ENCODE data around the gene CYB561.

Gene CYB561

DNA sequence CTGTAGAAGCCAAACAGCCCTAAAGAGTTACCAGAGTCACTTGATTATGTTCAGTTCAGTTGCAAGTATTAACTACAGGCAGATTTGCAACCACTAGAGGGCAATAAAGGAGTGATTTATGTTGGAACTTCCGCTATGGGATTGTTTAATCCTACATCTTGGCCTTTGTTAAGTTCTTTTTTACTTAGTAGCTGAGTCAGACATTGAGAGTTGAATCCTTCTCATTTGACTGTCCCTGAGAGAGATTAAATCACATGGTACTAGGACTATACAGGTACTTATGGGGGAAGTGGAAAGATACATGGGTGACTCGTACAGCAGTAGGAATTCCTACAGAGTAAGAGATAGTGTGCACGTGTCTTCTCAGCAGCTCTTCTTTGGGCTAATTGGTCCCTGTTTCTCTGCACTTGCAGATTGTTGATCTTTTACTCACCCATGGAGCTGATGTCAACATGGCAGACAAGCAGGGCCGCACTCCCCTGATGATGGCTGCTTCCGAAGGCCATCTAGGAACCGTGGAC lies 40.3 kb downstream of the CYB561 start:
- peak; percentile 35 for DNase-seq

DNA sequence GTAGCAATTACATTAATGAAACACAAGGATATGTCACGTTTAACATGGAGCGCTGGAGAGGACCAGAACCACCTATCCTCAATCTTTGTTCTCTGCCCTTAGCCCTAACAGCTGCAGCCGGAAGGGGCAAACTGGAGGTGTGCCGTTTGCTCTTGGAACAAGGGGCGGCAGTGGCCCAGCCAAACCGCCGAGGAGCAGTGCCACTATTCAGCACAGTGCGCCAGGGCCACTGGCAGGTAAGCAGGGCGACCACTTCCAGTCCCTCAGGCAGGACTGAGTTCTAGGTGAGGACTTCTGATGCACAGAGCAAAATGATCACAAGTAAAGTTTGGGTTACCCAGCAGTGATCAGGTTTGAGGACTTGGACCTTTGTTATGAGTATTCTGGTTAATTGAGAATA lies 41.1 kb downstream of the CYB561 start:
- no peak for DNase-seq

DNA sequence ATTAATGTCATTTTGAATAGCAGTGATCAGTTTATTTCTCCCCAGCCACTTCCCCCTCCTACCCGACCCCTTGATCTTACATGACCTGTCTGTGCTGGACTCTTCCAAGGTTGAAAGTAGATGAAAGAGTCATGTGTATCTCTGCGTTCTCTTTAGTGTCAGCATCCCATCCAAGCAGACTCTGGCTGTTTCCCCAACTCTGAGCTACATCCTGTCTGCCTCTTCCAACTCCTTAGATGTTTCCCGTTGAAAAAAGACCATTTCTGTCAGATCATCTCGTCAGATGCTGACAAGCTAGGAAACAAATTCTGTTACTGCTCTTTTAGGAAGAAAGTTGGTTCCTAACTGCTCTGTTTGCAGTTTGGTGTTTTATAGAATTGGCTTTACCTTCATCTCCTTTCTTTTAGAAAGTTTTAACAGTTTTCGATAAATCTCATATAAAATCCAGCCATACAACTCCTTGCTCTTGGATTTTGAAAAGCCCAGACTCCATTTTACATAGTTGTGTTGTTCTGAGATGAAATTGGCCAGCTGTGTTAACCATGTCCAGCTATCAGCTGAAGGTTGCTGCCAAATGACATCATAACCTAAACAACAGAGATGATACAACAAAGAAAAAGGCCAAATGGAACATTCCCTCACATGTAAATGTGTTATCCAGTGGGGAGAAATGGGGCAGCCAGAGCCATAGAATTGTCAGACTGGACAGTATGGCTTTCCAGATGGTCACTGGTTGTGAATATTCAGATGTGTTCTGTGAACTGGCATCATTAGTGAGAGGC lies 43.5 kb downstream of the CYB561 start:
- no peak for DNase-seq

DNA sequence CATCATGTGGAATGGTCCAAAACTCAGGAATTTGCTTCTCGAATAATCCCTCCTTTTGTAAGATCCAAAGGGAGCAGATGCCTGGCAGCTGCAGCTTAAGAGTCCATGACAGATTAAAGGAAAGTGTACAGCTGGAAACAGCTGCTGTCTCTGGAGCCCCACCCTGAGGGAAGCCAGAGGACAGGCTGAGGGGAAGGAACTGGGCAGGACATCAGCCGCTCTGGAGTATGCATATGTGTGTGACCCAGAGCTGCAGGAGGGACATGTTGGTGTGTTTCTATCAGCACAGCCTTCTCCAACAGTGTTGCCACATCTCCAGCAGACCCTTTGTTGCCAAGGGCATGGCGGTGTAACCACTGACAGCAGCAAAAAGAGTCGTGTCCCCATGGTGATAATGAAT lies 46.2 kb downstream of the CYB561 start:
- no peak for DNase-seq

DNA sequence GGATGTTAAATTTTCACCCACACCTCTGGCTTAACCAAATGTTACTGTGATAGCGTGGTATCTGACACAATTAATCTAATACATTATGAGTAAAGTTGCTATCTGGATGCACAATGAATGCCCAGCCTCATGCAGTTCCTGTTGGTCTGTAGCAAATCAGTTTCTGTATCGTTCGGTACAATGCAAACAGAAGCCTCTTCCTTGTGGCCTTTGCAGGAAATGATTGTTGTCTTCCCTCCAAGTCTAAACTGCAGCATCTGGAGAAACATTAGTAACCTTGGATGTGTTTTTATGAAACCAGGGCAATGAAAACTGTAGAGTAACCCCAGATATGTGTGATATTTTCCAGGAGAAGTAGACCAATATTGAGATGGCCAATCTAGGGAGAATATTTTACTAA lies 46.8 kb downstream of the CYB561 start:
- no peak for DNase-seq

DNA sequence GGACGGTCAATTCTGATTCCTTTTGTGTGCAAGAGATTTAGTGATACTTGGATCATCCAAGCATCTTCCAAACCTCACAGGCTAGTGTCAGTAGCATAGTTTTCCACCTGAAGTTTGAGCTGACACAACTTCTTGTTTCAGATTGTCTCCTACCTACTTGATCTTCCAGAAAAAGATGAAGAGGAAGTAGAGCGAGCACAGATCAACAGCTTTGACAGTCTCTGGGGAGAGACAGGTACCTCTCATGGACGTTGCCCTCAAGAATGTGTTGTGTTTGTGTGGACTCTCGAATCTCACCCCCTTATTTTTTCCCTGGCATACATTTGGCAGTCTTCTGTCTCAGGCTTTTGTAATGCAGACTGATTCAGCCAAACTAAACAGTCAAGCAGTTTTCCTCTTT lies 47.4 kb downstream of the CYB561 start:
- no peak for DNase-seq

DNA sequence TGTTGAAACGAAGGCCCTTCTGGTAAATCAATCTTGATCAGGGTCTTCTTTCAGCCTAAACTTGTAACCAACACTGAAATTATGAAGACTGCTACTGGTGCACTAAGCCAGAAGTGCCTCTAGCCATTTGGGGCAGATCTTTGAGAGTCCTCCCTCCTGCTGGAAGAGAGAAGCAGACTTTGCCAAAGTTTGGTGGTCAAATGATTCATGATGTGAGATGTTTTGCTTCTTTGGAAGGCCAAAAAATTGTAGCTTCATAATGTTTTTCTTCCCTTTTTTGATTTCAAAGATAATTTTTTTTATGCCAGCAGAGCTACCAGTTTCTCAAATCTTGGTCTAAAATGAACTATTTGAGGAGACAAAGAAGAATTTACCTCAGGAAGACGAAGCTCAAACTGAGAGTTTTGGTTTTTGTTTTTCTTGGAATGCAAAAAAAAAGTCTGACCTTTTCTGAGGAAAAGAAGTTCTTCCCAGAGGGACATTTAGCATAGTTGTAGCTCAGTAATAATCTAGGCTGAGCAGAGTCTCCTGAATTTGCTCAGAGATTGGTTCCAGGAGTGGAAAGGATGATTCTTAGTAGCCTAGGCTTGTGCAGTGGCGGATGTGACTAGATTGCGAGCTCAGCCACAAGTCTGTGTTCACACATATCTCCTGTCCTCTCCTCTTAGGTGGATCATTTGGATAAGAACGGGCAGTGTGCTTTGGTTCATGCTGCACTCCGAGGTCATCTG lies 50.9 kb downstream of the CYB561 start:
- no peak for DNase-seq

DNA sequence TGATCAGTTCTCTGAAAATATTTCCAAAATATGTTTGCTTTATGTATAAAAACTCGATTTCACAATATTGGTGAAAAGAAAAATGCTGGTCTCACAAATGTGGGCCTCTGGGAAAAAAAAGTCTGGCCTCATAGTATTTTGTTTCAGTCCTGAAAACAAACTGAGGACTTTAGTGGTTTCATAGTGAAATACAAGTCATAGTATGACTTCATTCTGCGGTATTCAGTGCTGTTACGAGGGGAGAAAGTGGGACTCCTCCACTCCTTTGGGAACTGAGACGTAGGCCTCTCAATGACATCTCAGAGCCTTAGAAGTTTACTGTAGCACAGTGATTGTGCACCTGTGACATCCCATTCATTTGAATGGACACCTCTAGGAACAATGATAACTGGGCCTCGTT lies 56.0 kb downstream of the CYB561 start:
- no peak for DNase-seq

DNA sequence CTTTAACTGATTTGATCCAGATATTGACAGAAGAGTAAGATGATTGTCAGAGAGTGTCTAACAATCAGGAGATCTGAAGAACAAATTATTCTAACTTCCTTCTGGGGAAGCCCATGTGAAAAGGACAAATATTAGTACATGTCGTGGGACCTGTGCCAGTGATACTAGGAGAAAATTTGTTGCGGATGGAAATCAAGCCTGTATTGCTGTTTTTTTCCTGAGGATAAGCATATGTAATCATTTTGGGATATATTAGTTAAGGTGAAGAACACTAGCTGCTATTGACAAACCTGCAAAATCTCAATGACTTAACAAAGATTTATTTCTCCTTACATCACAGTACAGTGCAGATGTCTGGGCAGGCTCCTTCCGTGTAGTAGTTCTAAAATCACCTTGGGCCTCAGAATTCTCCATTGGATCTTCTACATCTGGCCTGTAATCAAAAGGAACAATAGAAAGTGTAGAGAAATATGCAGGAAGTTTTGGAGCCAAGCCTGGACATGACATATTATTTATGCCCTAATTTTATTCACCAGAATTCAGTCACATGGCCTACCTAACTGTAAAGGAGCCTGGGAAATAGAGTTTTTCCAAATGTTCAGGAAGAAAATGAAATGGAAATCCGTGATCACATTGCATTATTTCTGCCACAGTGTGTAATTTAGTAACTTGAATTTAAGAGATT lies 58.3 kb downstream of the CYB561 start:
- no peak for DNase-seq

DNA sequence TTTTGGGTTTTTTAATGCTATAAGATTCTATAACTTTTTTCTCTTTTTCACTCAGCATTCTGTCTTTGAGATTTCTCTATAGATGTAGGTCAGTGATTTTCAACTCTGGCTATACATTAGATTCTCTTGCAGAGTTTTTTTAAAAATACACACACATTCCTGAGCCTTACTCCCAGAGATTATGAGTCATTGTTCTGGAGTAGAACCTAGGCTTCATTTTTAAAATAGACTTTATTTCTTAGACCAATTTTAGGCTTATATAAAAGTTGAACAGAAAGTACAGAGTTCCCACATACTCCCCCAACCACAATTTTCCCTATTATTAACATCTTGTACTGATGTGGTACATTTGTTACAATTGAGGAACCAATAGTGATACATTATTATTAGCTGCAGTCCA lies 63.3 kb downstream of the CYB561 start:
- DNase-seq = no peak

Measured in NCI-H2171 (cell line).